KMS-11 (cell line): ENCODE data around the gene CD6.

Experiments used
- H2AFZ ChIP-seq: fragments of 200-600 bp; sonication (generic); 2 replicates; pipeline ENCODE4 v1.6.1; 2016; ENCODE audit warnings: antibody characterized with exemption, mixed run types, low read depth
- H3K27ac ChIP-seq: fragments of 200-600 bp; sonication (generic); 2 replicates; pipeline ENCODE4 v1.6.1; 2016; ENCODE audit warnings: mild to moderate bottlenecking, mixed run types
- H3K27me3 ChIP-seq: fragments of 200-600 bp; sonication (generic); 2 replicates; pipeline ENCODE4 v1.6.1; 2017; ENCODE audit warnings: mild to moderate bottlenecking, low read depth, mixed run types, moderate library complexity; ENCODE audit not compliant: insufficient read depth
- H3K36me3 ChIP-seq: fragments of 200-600 bp; sonication (generic); 2 replicates; pipeline ENCODE4 v1.6.1; 2017; ENCODE audit warnings: mild to moderate bottlenecking, mixed run types; ENCODE audit not compliant: insufficient read depth
- H3K4me1 ChIP-seq: fragments of 200-600 bp; sonication (generic); 2 replicates; pipeline ENCODE4 v1.6.1; 2016; ENCODE audit warnings: mild to moderate bottlenecking, low read depth, mixed run types; ENCODE audit not compliant: poor library complexity, severe bottlenecking
- H3K4me2 ChIP-seq: fragments of 200-600 bp; sonication (generic); 2 replicates; pipeline ENCODE4 v1.7.0; 2016; ENCODE audit warnings: mild to moderate bottlenecking, mixed run types
- H3K4me3 ChIP-seq: fragments of 200-600 bp; sonication (generic); IDR thresholded peaks from 2 replicates; pipeline ENCODE4 v1.6.1; 2017; ENCODE audit warnings: low read depth, low read length, mixed read lengths; ENCODE audit not compliant: insufficient read depth
- H3K79me2 ChIP-seq: fragments of 200-600 bp; sonication (generic); 2 replicates; pipeline ENCODE4 v1.6.1; 2016; ENCODE audit warnings: low read depth, mixed run types; ENCODE audit not compliant: insufficient read depth
- H3K9ac ChIP-seq: fragments of 200-600 bp; sonication (generic); 2 replicates; pipeline ENCODE4 v1.6.1; 2016; ENCODE audit warnings: mild to moderate bottlenecking, mixed run types
- H4K20me1 ChIP-seq: fragments of 200-600 bp; sonication (generic); 2 replicates; pipeline ENCODE4 v1.6.1; 2016; ENCODE audit warnings: mild to moderate bottlenecking, mixed run types; ENCODE audit not compliant: insufficient read depth
- TF ChIP-seq, protein P1 (sequence below): fragments of 200-600 bp; sonication (generic); conservative IDR thresholded peaks from 2 replicates; pipeline ENCODE4 v1.6.1; 2017; ENCODE audit warnings: low read depth, mild to moderate bottlenecking, antibody characterized with exemption, low read length, moderate library complexity, mixed read lengths

Gene CD6

DNA sequence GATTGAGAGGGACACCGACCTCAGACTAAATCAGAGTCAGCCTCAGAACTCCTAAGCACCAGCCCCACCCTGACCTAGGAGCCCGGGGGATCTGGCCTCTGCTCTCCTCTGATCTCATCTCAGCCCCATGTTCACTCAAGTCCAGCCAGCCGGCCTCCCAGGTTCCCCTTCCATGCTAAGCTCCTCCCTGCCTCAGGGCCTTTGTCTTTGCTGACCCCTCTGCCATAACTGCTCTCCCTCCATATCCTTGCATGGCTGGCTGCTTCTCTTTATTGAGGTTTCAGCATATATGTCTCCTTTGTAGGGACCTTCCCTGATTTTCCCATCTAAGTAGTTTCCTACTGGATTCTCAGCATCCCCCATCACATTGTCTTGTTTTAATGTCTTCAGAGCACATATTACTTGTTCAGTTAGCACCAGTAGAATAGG is 18.7 kb upstream of the CD6 start:
- no peak overlapping the region for H2AFZ ChIP-seq
- no peaks in the 10 kb centered on the region for H4K20me1 ChIP-seq
- H3K4me1 ChIP-seq, result no peaks in the 10 kb centered on the region
- H3K36me3 ChIP-seq, result no peaks in the 10 kb centered on the region
- H3K79me2 ChIP-seq, result no peaks in the 10 kb centered on the region
- TF ChIP-seq, protein P1, sequence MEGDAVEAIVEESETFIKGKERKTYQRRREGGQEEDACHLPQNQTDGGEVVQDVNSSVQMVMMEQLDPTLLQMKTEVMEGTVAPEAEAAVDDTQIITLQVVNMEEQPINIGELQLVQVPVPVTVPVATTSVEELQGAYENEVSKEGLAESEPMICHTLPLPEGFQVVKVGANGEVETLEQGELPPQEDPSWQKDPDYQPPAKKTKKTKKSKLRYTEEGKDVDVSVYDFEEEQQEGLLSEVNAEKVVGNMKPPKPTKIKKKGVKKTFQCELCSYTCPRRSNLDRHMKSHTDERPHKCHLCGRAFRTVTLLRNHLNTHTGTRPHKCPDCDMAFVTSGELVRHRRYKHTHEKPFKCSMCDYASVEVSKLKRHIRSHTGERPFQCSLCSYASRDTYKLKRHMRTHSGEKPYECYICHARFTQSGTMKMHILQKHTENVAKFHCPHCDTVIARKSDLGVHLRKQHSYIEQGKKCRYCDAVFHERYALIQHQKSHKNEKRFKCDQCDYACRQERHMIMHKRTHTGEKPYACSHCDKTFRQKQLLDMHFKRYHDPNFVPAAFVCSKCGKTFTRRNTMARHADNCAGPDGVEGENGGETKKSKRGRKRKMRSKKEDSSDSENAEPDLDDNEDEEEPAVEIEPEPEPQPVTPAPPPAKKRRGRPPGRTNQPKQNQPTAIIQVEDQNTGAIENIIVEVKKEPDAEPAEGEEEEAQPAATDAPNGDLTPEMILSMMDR, result no peak
- no peak overlapping the region for H3K4me2 ChIP-seq
- no peak overlapping the region for H3K9ac ChIP-seq
- H3K27me3 ChIP-seq, result no peaks in the 10 kb centered on the region
- no peak overlapping the region for H3K27ac ChIP-seq
- H3K4me3 ChIP-seq, result no peak overlapping the region

DNA sequence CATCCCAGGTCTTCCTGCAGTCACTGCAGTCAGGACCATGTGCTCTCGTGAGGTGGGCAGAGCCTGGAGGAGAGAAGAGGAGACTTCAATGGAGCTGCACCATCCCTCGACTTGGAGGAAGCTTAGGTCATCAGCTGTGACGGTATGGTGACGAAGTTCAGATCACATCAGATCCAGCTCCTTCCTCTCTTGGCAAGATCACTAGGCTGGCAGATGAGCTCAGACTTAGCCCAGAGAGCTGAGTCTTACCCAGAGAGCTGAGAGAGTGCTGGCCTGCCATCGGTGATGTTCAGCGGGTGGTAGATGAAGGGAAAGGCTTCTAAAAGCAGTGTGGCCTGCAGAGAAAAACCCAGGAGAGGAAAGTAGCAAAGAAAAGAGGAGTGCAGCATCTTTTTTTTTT is 17.7 kb upstream of the CD6 start:
- Histone ChIP-seq H3K27ac (no peak overlapping the region), H4K20me1 (no peaks in the 10 kb centered on the region), H3K79me2 (no peaks in the 10 kb centered on the region), H2AFZ (no peak overlapping the region), H3K4me2 (no peak overlapping the region), H3K9ac (no peak overlapping the region), H3K27me3 (no peaks in the 10 kb centered on the region), H3K4me3 (no peak overlapping the region), H3K4me1 (no peaks in the 10 kb centered on the region), H3K36me3 (no peaks in the 10 kb centered on the region)
- TF ChIP-seq, protein P1, result no peak

DNA sequence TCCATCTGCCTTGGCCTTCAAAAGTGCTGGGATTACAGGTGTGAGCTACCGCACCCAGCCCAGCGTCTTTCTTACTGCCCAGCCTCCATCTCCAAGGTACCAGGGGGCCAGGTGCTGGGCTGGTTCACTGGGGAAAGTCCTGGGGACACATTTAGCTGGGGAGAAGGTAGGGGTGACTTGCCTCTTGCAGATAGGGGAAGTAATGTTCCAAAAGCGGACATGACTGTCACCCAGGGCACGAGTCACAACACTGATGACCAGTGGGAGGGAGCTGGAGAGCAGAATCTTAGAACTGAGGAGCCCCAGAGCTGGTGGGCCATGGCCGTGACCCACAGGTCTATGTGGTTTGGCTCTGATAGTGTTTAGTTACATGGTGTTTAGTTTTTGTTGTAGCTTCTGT is 17.1 kb upstream of the CD6 start:
- Histone ChIP-seq H3K27ac (no peak overlapping the region), H3K79me2 (no peaks in the 10 kb centered on the region), H3K36me3 (no peaks in the 10 kb centered on the region), H3K9ac (no peak overlapping the region), H3K4me1 (no peaks in the 10 kb centered on the region), H2AFZ (no peak overlapping the region), H3K4me2 (no peak overlapping the region), H4K20me1 (no peaks in the 10 kb centered on the region), H3K4me3 (no peak overlapping the region), H3K27me3 (no peaks in the 10 kb centered on the region)
- TF ChIP-seq, protein P1, result no peak

- Histone ChIP-seq H3K27ac (no peak overlapping the region), H3K4me3 (no peak overlapping the region), H2AFZ (no peak overlapping the region), H4K20me1 (no peaks in the 10 kb centered on the region), H3K9ac (no peak overlapping the region), H3K4me2 (no peak overlapping the region), H3K79me2 (no peaks in the 10 kb centered on the region), H3K36me3 (no peaks in the 10 kb centered on the region), H3K27me3 (no peaks in the 10 kb centered on the region), H3K4me1 (no peaks in the 10 kb centered on the region)
- TF ChIP-seq, protein P1, result no peak
Observed at GRCh38 chr11:60955571-60955970, 15.9 kb upstream of the CD6 start.

- Histone ChIP-seq H3K4me3 (no peak overlapping the region), H3K27ac (no peak overlapping the region), H4K20me1 (no peaks in the 10 kb centered on the region), H3K4me1 (no peaks in the 10 kb centered on the region), H3K79me2 (no peaks in the 10 kb centered on the region), H3K36me3 (no peaks in the 10 kb centered on the region), H2AFZ (no peak overlapping the region), H3K9ac (no peak overlapping the region), H3K4me2 (no peak overlapping the region), H3K27me3 (no peaks in the 10 kb centered on the region)
- TF ChIP-seq, protein P1, result no peak
Observed at GRCh38 chr11:60957188-60957587, 14.3 kb upstream of the CD6 start.
